HL-60/S4 (cell line): ENCODE measurements around the gene EEF2KMT.
"Not testable (repeated sequence)": the region's sequence is repeated elsewhere in the genome, so short reads cannot be mapped to it uniquely, and the experiment has no call there.

Experiments used
- in situ Hi-C: fragments of 300-500 bp; cut with MboI; formaldehyde crosslinking; loops from 2 replicates; pipeline ENCODE4 v1.14.3; 2022; ENCODE audit warnings: low sequenced_read_pairs

Gene EEF2KMT

DNA sequence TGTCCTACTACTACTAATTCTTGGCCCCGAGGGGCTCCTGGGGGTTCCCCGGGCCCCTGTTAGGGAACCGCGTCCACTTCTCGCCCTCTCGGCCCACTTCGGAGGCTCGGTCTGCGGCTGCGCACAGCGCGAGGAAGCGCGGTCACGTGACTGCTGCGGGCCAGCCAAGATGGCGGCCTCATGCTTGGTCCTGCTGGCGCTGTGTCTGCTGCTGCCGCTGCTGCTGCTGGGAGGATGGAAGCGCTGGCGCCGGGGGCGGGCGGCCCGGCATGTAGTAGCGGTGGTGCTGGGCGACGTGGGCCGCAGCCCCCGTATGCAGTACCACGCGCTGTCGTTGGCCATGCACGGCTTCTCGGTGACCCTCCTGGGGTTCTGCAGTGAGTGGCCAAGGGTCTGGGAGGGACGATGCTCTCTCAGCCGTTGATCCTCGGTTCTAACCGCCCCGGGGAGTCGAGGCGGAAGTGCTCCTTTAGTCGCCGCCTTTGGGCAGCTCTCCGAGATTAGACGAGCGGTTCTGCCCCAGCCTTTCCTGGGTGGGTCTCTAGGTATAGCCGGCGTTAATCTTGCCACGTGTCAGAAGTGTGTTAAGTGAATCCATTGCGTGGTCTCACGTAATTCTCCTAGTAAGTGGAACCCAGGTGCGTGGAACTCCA lies 25.8 kb downstream of the EEF2KMT start, which contains the start of gene ALG1:
Gene ALG1 (plus strand): TSS at position 163 of the 653 bp plus-strand sequence. CDS start 7 bp downstream, at position 170.
- in situ Hi-C loops, result no loop called here

DNA sequence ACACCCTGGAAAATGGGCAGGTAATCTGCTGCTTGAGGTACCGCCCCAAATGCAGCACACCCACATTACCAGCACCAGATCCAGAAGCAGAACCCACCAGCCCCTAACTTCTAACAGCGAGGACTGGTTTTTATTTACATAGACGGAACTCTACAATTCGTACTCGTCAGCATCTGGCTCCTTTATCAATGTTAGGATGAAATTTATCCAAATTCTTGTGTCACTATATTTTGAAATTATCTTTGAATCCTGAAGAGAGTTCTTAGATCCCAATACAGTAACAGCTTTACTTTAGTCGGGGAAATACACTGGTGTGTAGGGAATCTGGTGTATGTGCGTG lies 26.3 kb downstream of the EEF2KMT start:
- in situ Hi-C loops, result no loop called here

DNA sequence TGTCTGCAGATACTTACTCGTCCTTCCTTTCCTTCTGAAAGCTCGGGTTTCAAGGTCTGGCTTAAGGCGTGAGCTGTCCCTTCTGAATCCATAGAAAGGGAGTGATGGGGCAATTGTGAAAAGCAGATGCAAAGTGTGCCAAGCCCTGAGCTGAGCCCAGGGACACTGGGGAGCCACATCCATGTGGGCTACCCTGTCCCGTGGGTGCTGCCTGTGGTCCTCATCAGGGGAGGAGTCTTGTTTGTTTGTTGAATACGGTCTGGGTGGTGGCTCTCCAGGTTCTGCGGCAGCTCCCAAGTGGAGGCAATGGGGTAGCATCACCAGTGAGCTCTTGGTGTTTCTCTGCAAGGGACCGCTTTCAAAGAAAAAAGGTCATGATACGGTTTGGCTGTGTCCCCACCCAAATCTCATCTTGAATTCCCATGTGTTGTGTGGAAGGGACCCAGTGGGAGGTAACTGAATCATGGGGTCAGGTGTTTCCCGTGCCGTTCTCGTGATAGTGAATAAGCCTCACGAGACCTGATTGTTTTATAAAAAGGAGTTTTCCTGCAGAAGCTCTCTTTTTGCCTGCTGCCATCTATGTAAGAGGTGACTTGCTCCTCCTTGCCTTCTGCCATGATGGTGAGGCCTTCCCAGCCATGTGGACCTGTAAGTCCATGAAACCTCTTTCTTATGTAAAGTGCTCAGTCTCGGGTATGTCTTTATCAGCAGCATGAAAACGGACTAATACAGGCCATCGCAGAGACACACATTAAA lies 27.0 kb downstream of the EEF2KMT start:
- in situ Hi-C loops, result no loop called here

DNA sequence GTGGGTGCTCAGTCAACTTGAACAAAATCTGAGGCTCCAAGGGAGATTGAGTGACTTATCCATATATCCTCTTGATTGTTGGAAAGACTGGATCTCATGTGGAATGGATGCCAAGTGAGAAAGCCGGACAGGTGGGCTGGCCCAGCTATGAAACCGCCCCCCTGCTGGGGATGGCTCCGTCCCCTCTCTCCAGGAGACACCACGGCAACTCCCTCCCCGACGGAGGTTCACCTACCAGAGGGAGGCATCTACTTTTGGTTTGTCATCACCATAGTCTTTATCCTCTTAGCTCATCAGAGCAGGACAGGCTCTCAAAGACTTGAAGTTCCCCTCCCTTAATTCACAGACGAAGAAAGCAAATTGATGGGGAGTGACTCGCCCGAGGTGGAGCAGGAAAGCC lies 27.7 kb downstream of the EEF2KMT start:
- in situ Hi-C loops, result no loop called here

DNA sequence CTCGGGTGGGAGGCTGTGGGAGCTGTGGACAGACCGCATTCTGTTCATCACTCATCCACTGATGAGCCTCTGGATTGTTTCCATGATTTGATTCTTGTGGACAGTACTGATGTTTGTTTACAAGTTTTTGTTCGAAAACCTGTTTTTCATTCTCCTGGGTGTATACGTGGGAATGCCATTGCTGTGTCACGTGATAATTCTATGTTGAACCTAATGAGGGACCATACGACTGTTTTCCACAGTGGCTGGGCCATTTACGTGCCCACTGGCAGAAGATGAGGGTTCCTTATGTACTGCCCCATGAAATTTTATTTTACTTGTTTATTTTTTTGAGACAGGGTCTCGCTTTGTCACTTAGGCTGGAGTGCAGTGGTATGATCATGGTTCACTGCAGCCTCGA lies 28.5 kb downstream of the EEF2KMT start:
- in situ Hi-C loops, result no loop called here

DNA sequence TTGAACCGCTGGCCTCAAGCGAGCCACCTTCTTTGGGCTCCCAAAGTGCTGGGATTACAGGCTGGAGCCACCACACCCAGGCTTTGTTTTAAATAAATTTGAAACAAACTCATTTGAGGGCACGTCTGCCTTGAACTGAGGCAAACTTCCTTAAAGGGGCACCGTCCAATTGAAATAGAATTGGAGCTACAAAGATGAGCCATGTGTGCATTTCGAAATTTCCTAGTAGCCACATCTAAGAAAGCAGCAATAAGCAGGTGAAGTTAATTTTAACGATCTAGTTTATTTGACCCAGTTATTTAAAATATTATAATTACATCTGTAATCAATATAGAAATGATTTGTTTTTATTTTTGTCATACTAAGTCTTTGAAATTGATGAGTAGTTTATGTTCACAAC lies 31.1 kb downstream of the EEF2KMT start:
- in situ Hi-C loops, result no loop called here

DNA sequence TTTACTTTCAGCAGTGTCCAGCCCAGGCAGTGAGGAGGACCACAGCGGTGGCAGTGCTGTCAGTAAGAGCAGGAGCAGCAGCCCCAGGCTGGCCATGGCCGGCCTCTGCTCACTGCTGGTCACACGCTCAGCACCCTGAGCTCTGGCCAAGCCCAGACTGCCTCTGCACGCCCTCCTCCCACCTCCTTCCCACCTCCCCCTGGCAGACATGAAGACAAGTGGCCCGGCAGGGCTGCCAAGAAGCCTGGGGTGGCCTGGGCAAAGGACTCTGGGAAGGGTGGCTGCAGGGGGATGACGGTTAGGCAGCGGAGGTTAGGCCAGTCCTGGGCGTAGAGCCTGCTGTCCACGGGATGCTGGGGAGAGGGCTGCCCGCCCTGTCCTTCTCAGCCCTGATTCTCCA lies 31.8 kb downstream of the EEF2KMT start, which contains the start of gene C16orf89:
Gene C16orf89 (minus strand): TSS at position 144 of the 400 bp plus-strand sequence. CDS start 48 bp downstream, at position 96.
- in situ Hi-C loops, result no loop called here

DNA sequence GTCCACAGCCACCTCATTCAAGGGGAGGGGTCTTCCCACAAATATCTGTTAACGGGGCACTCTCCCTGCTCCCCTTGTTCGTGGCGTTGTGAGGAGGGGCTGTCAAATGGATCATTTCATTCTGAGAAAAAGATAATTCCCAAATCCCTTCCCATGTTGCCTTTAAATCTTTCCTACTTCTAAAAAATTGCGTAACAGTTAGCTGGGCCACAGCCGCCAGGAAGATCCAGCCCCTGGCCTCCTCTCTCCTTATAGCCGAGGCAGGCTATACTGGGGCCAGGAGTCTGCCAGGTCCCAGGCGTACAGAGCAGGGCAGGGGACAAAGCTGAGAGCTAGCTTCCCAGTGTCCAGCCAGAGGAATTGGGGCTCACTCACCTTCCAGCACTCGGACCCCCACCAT lies 32.3 kb downstream of the EEF2KMT start:
- in situ Hi-C loops, result no loop called here

DNA sequence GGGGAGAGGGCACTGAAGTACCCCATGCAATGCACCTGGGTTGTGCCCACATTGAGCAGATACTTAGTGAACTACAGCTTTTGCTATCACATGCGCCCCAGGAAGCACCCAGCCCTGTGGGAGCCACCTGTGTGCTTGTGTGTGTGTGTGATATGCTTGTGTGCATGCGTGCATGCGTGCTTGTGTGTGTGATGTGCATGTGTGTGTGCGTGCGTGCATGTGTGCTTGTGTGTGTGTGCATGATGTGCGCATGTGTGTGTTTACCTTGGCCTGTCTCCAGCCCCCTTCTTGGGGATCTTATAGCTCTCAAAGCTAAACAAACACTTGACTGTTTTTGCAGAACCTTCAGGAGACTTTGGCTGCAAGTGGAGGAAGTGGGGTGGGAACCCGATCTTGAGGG lies 32.7 kb downstream of the EEF2KMT start:
- in situ Hi-C loops, result no loop called here

DNA sequence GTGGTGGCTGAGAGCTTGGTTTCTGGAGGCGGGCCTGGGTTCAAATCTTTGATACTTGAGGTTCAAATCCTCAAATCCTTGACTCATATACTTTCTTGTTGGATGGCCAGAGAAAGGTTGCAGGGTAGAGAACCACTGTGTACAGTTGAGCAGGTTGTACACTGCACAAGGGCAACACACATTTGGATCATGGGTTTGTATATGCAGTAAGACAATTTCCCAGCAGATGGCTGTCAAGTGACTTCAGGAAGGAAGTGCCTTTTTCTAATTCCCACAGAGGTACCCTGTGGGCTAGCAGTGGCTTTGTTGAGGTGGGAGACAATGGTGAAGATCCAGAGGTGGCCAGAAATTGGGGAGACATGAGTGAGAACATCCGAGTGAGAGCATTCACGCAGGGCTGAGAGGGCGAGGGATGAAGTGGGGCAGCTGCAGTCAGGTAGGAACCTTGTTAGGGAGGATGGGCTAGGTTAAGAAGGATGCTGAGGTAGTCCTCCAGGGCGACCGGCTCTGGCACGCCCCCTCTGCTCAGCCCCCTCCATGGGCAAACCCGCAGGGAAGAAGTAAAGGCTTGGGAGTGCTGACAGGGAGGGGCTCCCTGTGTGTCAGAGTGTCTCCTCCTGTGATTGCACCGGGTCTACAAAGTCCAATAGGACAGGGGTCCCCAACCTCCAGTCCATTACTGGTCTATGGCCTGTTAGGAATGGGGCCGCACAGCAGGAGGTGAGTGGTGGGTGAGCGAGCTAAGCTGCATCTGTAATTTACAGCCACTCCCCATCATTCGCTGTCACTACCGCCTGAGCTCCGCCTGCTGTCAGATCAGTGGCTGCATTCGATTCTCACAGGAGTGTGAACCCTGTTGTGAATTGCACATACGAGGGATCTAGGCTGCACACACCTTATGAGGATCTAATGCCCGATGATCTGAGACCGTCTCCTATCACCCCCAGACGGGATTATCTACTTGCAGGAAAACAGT lies 34.5 kb downstream of the EEF2KMT start:
- in situ Hi-C loops, result no loop called here

DNA sequence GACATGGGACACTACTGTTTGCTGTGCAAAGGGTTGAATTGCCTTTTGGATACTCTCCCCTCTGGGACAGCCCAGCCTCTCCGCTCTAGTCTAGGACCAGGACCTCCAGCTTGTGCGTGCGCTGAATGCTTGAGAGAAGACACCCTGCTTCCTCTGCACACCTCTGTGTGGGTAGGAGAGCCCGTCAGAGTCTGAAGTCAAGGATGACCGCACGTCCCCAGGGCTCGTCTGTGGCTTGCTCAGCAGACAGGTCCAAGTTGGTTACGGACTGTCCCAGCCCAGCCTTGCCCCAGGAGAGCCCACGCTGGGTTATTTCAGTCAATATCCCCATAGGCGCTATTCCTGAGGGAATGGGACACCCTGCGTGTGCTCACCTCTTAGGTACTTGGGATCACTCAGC lies 35.5 kb downstream of the EEF2KMT start:
- in situ Hi-C loops, result no loop called here

DNA sequence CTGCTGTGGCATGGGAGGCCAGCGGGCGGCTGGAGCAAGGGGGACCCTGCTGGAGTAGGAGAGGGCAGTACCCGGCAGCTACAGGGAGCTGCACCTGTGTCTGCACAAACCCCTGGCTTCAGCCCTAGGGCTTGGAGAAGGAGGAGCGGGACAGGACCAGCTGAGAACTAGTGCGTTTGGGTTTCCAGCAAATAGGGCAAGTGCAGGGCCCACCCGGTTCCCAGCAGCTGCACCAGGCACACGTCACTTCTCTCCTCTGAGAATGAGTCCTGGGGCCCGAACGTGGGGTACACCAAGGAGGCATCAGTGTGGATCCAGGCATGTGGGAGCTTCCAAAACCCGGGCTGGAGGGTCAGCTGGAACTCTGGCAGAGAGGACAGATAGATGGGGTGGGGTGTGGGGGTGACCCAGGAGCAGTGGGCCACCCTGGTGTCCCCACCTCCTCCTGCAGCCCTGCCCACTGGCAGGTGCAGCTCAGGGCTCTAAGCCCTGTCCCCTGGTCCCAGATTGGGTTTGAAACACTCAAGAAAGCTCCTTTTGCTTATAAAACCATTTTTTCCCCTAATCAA lies 37.4 kb downstream of the EEF2KMT start:
- in situ Hi-C loops, result no loop called here

DNA sequence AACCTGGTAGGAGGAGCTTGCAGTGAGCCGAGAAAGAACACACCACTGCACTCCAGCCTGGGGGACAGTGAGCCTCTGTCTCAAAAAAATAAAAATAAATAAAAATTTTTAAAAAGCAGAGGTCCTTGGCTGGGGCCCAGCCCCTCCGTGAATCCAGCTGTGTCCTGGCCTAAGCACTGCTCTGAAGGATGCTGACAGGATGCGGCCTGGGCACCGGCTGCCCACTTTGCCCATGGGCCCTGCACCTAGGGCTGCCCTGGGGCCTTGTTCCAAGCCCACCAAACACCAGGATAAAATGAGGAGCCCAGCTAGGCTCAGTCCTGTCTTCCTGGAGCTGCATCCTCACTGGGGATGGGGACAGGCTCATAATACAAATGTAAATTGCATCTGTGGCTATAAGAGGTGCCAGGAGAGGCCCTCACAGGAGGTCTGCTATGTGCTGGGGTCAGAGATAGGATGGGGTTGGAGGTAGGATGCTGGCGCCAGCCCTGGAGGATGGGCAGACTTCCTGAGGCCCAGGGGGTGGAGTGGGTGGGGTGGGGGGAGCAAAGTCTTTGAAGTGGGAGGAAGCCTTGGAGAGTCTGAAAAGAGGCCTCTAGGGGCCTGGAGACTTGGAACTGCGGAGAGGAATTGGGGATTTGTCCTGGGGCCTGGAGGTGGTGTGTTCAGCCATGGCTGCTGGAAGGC lies 38.1 kb downstream of the EEF2KMT start:
- in situ Hi-C loops, result no loop called here

DNA sequence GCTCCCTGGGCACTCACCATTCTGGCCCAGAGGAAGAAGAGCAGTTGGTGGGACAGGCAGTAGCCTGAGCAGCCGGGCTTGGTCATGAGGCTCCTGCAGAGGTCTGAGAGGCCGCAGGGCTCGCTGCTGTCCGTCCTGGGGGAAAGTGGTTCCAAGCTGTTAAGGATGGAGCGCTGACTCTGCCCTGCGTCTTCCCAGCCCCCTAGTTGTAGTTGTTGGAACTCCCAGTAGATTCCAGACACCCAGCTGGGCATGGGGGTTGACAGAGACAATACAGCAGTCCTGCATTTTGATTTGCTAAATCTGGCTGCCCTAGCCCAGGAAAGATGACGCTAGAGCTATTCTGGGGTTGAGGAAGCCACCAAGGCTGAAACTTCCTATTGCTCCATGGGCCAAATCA lies 39.1 kb downstream of the EEF2KMT start:
- in situ Hi-C loops, result no loop called here

DNA sequence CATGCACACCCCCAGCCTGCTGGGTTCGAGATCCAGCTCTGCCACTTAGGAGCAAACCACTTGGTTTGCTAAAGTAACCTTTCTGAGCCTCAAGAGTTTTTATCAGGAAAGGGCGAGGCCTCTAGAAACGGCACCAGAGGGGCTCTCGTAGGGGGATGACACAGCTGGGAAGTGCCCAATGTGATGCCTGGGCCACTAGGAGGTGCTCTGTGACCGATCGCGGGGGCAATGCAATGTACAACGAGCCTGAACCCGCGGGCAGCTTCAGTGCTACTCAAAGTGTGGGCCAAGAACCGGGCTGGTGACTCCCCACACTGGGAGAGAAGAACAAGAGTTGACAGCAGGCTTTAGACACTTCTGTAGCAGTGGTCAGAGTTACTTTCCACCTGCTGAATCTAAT lies 41.2 kb downstream of the EEF2KMT start:
- in situ Hi-C loops, result no loop called here

DNA sequence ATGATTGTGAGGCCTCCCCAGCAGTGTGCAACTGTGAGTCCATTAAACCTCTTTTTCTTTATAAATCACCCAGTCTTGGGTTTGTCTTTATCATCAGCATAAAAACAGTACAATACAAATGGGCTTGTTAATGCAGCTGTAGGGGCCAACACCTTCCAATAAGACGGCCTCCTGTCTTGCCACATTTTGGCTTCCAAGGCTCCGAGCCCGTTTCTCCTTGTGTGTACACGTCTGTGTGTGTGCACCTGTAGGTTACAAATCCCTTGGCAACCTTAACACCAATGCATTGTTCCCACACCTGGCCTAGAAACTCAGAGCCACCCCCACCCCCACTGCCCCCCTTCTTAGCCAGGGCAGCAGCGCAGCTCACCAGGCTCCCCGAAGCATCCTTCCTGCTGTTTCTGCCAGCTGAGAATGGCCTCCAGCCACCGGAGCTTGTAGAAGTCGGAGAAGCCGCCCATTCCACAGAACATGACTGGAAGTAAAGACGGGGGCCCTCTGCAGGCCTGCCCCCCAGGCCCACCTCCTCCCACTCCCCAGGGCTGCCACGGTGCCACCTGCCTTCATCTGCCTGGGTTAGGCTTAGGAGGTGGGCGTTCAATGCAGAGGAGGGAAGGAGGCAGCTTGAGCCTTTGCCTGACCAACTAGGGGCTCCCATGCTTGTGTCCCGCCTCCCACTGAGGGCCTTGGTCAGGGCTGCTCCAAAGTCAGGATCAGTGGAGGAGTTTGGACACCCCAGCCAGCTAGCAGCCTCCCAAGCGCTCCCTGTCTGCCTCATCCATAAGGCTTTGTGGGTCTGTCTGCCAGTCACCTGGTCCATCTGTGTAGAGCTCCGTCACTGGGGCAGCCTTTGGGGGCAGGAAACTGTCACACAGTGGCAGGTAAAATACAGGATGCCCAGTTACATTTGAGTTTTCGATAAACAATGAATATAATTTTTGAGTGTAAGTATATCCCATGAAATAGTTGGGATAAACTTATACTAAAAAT lies 42.4 kb downstream of the EEF2KMT start:
- in situ Hi-C loops, result no loop called here

DNA sequence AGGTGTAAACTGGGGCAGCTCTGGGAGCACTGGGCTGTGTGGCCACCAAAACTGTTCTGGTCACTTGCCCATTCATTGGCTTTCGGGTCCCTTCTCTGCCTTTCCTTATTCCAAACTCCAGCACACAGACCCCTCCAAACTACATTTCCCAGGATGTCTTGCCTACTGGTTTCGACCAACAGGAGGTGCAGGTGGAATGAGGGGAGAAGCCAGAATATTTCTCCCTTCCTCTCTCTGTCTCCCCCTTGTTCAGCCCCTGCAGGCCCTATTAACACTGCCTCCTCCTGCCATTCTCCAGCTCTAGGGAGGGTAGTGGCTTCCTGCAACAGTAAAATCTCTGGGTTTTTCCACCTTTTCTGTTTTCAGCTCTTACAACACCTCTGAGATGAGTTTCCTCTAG lies 50.7 kb downstream of the EEF2KMT start:
- in situ Hi-C loops, result no loop called here

DNA sequence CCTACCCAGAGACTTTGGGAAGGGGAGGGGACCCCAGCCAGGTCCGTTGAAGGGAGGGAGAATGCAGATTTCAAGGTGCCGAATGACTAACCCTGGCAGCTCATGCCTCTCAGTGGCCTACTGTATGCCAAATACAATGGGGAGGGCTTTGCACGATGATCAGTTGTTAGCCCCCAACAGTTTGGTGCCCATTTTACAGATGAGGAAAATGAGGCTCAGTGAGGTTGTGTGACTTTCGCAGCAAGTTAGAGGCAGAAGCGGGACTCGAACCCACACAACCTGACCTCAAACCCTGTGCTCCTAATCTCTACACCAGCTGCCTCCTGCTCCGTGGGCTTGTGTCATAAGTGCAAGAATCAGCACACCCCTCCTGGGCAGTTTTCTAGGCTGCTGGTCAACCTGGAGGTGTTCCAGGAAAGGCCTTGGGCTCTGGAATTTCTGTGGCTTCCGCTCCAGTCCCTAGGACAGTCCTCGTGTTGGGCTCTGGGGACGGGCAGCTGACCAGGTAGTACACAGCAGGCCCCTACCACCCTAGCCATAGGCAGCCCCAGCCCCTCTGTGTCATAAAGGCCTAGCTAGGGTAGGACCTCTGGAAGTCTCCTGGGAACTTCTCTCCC lies 52.0 kb downstream of the EEF2KMT start:
- in situ Hi-C loops, result no loop called here

DNA sequence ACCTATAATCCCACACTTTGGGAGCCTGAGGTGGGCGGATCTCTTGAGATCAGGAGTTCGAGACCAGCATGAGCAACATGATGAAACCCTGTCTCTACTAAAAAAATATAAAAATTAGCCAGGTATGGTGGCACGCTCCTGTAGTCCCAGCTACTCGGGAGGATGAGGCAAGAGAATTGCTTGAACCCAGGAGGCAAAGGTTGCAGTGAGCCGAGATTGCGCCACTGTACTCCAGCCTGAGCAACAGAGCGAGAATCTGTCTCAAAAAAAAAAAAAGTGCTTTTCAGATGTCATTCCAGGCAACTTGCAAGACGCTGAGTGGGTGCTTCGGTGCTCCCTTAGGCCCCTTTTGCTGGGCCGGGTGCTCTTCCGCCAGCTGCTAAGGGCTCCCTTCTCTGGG lies 53.0 kb downstream of the EEF2KMT start:
- in situ Hi-C loops, result not testable (repeated sequence)
